ENCODE data around the gene TBC1D1.

Gene TBC1D1

DNA sequence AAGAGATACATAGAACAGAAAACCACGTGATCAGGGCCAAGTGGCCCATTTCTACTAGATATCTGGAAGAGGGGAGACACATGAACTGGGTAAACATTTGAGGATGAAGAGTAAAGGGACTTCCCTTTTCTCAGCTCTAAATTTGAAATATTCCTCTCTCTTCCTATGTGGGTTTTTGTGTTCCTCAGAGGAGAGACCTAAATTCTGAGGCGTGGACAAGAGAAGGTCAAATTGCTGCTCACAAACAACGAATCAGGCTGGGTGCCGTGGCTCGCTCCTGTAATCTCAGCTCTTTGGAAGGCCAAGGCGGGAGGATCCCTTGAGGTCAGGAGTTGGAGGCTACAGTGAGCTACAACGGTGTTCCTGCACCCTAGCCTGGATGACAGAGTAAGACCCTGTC is 285.3 kb downstream of the TBC1D1 start:
- no peaks in the 10 kb centered on the region for H3K9me3 Mint-ChIP-seq
- H3K27ac Mint-ChIP-seq: peak overlapping the region; percentile 32
- H3K4me3 Mint-ChIP-seq: peak overlapping the region; percentile 30
- no peaks in the 10 kb centered on the region for H3K36me3 Mint-ChIP-seq (ENCODE audit: low read depth)
- H3K27me3 Mint-ChIP-seq: peaks cover 8% of the 10 kb centered on the region
- peaks cover 58% of the 10 kb centered on the region for H3K4me1 Mint-ChIP-seq (ENCODE audit: low read depth)

DNA sequence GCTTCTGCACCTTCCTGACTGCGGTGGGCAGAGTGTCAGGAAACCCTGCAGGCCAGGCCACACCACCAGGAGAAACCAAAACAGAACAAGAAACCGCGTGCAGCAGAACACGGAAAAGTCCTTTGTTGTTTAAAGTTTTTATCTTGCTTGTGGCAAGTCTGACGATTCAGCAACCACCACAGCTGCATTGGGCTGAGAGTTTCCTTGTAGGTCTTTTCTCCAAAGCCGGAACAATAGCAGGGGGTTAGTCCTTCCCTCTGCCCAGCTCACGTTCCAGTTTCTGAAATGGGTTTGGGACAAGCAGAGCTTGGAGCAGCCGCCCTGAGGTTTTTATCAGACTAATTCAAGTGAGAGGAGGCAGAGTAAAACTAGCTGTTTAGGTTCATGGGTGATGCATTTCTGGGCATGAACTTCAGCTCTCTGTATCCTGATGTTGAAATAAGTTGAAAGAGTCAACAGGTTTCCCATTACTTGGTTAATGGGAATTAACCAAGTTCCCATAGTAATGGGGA is 286.2 kb downstream of the TBC1D1 start:
- Mint-ChIP-seq H3K27ac (peak overlapping the region; percentile 75), H3K36me3 (ENCODE audit: low read depth) (no peaks in the 10 kb centered on the region), H3K4me3 (peak overlapping the region; percentile 65), H3K9me3 (no peaks in the 10 kb centered on the region), H3K4me1 (ENCODE audit: low read depth) (peaks cover 58% of the 10 kb centered on the region), H3K27me3 (peaks cover 8% of the 10 kb centered on the region)

DNA sequence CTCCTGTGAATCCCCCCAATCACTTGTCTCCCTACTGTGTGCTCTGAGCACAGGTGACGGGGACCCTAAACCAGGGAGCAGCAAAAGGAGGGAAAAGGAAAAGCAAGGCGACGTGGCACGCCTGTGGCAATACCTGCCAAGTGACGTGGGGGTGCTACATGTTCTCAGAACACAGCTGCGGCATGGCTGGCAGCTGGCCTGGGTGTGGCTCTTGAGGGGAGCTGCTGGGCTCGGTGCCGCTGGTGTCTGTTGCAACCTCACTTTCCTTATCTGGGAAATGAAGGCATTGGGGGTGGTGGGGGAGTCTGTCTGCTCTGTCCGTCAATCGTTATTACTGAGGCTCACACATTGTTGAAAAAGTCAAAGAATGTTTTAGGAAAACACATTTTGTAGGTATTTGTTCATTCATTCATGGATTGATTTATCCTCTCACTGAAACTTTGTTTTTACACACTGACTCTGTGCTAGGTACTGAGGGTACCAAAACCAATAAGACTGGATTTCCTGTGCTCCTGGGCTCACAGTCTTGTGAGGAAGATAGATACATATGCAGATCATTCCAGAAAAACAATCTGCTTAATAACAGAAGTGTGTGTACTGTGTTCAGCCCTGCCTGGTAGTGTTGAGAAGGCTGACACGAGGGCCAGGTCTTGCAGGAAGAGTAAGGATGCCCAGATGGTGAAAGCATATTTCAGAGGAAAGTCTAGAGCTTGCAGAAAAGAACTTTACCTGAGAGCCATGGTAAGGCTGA is 286.9 kb downstream of the TBC1D1 start:
- peak overlapping the region; percentile 75 for H3K27ac Mint-ChIP-seq
- H3K36me3 Mint-ChIP-seq (ENCODE audit: low read depth): no peaks in the 10 kb centered on the region
- peaks cover 58% of the 10 kb centered on the region for H3K4me1 Mint-ChIP-seq (ENCODE audit: low read depth)
- H3K9me3 Mint-ChIP-seq: no peaks in the 10 kb centered on the region
- peak overlapping the region; percentile 65 for H3K4me3 Mint-ChIP-seq
- peaks cover 8% of the 10 kb centered on the region for H3K27me3 Mint-ChIP-seq

DNA sequence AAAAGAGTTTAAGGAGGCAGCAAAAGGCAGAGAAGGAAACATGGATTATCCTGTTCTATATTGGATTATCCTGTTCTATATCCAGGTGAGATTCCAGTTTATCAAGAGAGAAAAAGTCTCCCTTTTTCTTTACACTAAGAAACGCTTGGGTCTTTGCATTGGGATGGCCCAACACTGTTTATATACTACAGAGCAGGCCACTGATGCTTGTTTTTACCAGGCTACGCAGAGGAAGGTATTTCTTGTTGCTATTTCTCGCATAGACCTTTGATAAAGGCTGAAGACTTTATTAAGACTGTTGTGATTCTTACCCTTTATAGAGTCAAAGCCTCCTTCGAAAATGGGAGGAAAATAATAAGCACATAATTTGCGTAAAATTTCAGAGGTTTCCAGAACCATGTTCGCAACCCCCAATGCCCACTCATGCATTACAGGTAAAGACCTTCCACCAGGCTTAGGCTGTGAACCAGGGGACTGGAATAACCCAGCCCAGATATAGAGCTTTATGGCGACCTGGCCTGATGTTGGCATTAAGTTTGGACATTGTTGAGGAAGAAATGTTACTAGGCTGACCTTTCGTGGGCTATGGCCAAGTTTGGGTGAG is 287.6 kb downstream of the TBC1D1 start:
- Mint-ChIP-seq H3K36me3 (ENCODE audit: low read depth) (no peaks in the 10 kb centered on the region), H3K27me3 (peaks cover 8% of the 10 kb centered on the region), H3K27ac (peak overlapping the region; percentile 9), H3K4me1 (ENCODE audit: low read depth) (peaks cover 55% of the 10 kb centered on the region), H3K4me3 (no peak overlapping the region), H3K9me3 (no peaks in the 10 kb centered on the region)

DNA sequence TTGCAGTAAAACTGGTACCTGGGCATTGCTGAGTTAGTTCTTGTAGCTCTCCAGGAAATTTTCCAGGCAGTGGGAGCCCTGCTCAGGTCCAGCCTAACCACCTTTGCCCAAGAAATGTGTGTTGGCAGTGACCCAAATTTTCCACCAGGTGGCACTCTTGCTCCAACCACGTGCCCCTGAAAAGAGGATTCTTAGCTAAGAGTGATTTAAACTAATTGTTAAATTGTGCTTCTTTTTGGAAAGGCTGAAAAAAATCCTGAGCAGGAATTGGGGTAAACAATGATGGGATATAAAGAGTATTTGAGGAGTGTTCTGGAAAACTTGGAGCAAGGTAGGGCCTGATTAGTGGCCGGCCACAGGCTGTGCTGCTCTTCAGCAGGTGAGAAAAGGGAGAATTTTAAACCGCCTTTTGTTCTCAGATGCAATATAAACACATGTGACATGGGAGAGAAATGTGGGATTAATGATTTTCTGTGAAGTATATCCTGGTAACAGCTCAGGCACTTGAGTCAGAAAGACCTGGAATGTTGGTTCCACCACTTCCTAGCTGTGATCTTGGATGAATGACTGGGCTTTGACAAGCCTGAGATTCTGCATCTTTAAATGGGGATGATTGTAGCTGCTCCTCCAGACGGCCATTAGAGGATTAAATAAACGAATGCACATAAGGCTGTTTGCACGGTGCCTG is 288.9 kb downstream of the TBC1D1 start:
- Mint-ChIP-seq H3K4me1 (ENCODE audit: low read depth) (peaks cover 42% of the 10 kb centered on the region), H3K36me3 (ENCODE audit: low read depth) (no peaks in the 10 kb centered on the region), H3K27ac (no peak overlapping the region), H3K9me3 (no peaks in the 10 kb centered on the region), H3K4me3 (no peak overlapping the region), H3K27me3 (peaks cover 8% of the 10 kb centered on the region)

DNA sequence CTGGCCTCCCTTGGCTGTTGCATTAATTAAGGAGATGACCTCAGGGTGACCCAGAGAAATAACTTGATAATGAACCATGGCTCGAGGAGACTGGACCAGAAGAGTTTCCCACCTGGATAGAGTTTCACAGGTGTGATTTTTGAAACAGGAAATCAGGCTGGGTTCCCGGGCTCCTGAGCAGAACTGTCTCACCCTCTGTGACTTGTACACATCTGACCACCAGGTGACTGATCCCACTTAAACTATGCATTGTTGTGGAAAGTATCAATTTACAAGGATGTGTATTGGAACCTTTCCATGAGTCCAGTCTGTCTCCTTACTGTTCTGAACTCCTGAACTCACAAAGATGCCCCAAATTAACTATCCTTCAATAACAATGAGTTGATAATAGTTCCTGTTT is 289.6 kb downstream of the TBC1D1 start:
- Mint-ChIP-seq H3K9me3 (no peaks in the 10 kb centered on the region), H3K27me3 (peaks cover 8% of the 10 kb centered on the region), H3K36me3 (ENCODE audit: low read depth) (no peaks in the 10 kb centered on the region), H3K4me1 (ENCODE audit: low read depth) (peaks cover 36% of the 10 kb centered on the region), H3K4me3 (no peak overlapping the region), H3K27ac (no peak overlapping the region)

DNA sequence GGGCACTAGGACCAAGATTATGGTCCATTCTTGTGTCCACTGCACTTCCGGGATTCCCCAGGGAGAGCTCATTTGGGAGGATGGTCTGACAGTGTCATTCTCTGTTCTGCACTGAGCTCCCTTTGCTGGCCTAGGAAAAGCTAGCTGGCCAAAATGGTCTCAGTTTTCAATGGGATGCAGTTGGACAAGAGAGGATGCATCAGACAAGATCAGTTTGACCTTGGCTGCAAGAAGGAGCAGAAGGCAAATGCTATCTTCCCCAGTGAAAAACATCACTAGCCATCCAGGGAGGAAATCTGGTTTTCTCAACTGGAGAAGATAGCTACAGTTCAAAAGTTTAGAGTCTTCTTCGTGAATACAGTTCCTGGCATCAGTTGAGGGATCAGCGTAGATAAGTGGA is 290.4 kb downstream of the TBC1D1 start:
- H3K4me1 Mint-ChIP-seq (ENCODE audit: low read depth): peaks cover 29% of the 10 kb centered on the region
- H3K9me3 Mint-ChIP-seq: no peaks in the 10 kb centered on the region
- H3K36me3 Mint-ChIP-seq (ENCODE audit: low read depth): no peaks in the 10 kb centered on the region
- H3K27ac Mint-ChIP-seq: no peak overlapping the region
- peaks cover 8% of the 10 kb centered on the region for H3K27me3 Mint-ChIP-seq
- no peak overlapping the region for H3K4me3 Mint-ChIP-seq

DNA sequence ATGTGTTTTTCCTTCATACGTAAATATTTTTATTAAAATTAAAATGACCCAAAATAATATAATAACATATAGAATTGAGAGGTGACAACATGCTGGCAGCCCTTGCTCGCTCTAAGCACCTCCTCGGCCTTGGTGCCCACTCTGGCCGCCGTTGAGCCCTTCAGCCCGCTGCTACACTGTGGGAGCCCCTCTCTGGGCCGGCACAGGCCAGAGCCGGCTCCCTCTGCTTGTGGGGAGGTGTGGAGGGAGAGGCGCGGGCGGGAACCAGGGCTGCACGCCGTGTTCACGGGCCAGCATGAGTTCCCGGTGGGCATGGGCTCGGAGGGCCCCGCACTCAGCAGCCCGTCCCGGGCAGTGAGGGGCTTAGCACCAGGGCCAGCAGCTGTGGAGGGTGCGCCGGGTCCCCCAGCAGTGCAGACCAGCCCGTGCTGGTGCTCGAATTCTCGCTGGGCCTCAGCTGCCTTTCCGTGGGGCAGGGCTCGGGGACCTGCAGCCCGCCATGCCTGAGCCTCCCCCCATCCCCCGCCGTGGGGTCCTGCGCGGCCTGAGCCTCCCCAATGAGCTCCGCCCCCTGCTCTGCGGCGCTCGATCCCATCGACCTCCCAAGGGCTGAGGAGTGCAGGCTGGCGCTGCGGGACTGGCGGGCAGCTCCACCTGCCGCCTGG is 291.6 kb downstream of the TBC1D1 start:
- Mint-ChIP-seq H3K27ac (no peak overlapping the region), H3K9me3 (no peaks in the 10 kb centered on the region), H3K4me1 (ENCODE audit: low read depth) (peaks cover 20% of the 10 kb centered on the region), H3K4me3 (no peak overlapping the region), H3K27me3 (peaks cover 8% of the 10 kb centered on the region), H3K36me3 (ENCODE audit: low read depth) (no peaks in the 10 kb centered on the region)

DNA sequence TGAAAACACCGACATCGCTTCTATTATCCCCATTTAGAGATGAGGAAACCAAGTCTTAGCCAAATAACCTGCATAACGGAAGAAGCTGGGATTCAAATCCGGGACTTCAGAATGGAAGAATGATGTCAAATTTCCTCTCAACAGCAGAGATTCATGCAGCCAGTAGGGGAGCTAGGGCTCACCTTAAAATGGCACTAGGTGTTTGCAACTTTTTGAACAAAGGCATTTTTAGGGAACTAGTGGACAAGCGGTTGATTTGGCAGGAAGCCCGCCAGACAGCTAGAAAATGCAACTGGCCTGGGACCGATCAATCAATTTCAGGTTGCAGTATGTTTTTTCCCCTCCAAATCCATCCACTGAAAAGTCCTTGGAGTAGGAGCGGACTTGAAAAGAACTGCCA is 293.5 kb downstream of the TBC1D1 start:
- H3K36me3 Mint-ChIP-seq (ENCODE audit: low read depth): no peaks in the 10 kb centered on the region
- H3K4me3 Mint-ChIP-seq: no peak overlapping the region
- peaks cover 3% of the 10 kb centered on the region for H3K27me3 Mint-ChIP-seq
- no peak overlapping the region for H3K27ac Mint-ChIP-seq
- H3K9me3 Mint-ChIP-seq: no peaks in the 10 kb centered on the region
- H3K4me1 Mint-ChIP-seq (ENCODE audit: low read depth): peaks cover 7% of the 10 kb centered on the region

DNA sequence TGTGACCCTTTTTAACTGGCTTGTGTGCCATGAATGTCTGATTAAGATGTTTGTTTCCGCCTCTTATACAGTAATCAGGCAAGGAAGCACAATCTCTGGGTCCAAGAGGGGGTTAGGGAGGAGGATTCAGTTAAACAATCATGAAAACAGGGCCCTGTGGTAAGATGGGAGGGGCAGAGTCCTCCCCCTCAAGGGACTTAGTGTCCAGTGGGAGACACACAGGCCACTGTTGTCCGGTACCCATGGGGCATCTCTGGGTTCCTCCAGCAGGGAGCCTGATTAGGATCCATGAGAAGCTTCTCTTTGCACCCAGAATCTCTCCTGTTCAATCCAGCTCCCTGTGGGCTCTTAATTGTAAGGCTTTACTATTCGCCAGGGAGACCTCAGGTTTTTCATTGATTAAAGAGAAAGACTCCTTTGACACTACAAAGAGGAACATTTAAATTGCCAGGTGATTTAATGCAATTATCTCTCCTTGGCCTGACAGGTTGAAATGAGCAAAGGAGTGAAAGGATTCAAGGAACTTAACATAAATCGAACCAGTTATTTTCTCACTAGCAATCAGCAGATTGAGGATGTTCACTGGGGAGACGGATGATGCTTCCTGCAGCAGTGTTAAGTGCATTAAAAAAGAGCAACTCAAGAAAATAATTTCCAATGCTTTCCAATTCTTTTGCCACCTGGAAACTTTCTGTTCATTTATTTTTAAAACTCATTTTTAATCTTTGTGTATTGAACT is 294.7 kb downstream of the TBC1D1 start:
- H3K4me3 Mint-ChIP-seq: no peak overlapping the region
- no peaks in the 10 kb centered on the region for H3K36me3 Mint-ChIP-seq (ENCODE audit: low read depth)
- H3K27ac Mint-ChIP-seq: no peak overlapping the region
- no peaks in the 10 kb centered on the region for H3K9me3 Mint-ChIP-seq
- H3K27me3 Mint-ChIP-seq: no peaks in the 10 kb centered on the region
- H3K4me1 Mint-ChIP-seq (ENCODE audit: low read depth): peaks cover 4% of the 10 kb centered on the region

DNA sequence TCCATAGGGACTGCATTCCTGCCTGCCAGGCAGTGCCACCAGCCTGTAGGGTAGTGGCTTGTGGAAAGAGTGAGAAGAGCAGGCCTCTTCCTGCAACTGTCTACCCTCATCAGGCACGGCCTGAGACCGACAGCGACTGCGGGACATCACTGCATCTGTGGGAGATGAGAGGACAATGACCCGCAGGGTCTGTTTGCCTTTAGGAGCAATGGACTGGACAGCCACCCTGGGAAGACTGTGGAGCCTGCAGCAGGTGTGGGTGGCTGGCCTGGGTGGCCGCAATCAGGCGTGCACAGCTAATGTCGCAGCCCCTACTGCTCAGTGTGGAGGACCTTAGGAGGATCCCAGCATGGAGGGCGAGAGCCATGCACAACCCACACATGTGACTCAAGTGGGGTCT is 297.3 kb downstream of the TBC1D1 start:
- no peak overlapping the region for H3K4me3 Mint-ChIP-seq
- H3K27me3 Mint-ChIP-seq: peaks cover 7% of the 10 kb centered on the region
- H3K9me3 Mint-ChIP-seq: no peaks in the 10 kb centered on the region
- peaks cover 4% of the 10 kb centered on the region for H3K4me1 Mint-ChIP-seq (ENCODE audit: low read depth)
- H3K36me3 Mint-ChIP-seq (ENCODE audit: low read depth): no peaks in the 10 kb centered on the region
- no peak overlapping the region for H3K27ac Mint-ChIP-seq

DNA sequence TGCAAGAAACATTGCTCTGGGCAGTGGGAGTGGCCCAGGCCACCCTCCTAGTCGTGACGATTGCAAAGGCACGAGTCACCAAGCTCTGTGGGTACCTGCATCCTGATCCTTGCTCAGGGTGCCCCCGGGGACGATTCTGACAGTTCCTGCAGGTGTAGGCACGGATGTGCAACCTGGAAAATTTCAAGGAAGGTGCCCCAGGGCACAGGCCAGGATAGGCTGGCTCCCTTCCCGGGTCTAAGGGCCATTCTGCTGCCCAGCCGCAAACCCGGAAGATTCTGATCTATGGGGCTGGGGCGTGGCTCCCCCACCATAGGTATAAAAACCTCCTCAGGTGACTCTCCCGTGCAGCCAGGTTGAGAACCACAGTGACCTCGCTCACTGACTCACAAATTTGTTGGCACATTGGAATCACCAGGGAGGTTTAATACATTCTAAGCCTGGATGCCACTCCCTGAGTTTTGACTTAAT is 297.8 kb downstream of the TBC1D1 start:
- peaks cover 7% of the 10 kb centered on the region for H3K27me3 Mint-ChIP-seq
- no peaks in the 10 kb centered on the region for H3K36me3 Mint-ChIP-seq (ENCODE audit: low read depth)
- no peak overlapping the region for H3K27ac Mint-ChIP-seq
- peaks cover 4% of the 10 kb centered on the region for H3K4me1 Mint-ChIP-seq (ENCODE audit: low read depth)
- no peaks in the 10 kb centered on the region for H3K9me3 Mint-ChIP-seq
- no peak overlapping the region for H3K4me3 Mint-ChIP-seq
